T-helper 1 cell treated with Interleukin-12 subunit alpha and Interleukin-12 subunit beta and Interleukin-4 antibody, amounts not matched to agents 30 μg/mL and 1 μg/mL, for 36 hours (primary cell): ENCODE data around the gene CERS4.
"Not testable (repeated sequence)": the region's sequence is repeated elsewhere in the genome, so short reads cannot be mapped to it uniquely, and the experiment has no call there.

Source experiments
- H3K27ac Mint-ChIP-seq: one replicate; pipeline ENCODE4 v1.8.0; 2021; ENCODE audit warnings: mild to moderate bottlenecking, mixed read lengths
- H3K27me3 Mint-ChIP-seq: one replicate; pipeline ENCODE4 v1.8.0; 2021; ENCODE audit warnings: low read depth, mixed read lengths
- H3K36me3 Mint-ChIP-seq: one replicate; pipeline ENCODE4 v1.8.0; 2021; ENCODE audit warnings: low read depth, mixed read lengths
- H3K4me1 Mint-ChIP-seq: one replicate; pipeline ENCODE4 v1.8.0; 2021; ENCODE audit warnings: low read depth, mixed read lengths
- H3K4me3 Mint-ChIP-seq: one replicate; pipeline ENCODE4 v1.8.0; 2021; ENCODE audit warnings: mild to moderate bottlenecking, moderate library complexity, mixed read lengths
- H3K9me3 Mint-ChIP-seq: one replicate; pipeline ENCODE4 v1.8.0; 2021; ENCODE audit warnings: mixed read lengths

CERS4 gene

DNA sequence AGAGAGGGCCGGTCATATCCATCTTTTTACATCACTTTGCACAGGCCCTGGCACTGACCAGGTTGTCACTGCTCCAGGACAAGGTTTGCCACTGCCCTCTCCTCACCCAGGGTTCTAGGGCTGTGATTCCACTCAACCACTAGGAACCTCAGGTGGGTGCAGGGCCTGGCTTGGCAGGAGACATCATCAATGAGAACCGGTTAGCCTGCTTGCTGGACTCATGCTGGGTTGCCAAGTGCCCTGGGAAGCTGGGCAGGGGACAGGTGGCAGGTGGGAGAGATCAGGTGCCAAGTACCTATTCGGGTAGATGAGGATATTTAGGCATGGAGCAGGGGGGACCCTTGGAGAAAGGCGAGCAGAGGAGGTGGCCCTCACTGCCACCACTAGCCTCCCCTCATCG, 4.2 kb upstream of the CERS4 start:
- Mint-ChIP-seq H3K4me3 (no peak overlapping the region), H3K4me1 (peaks cover 4% of the 10 kb centered on the region), H3K36me3 (no peaks in the 10 kb centered on the region), H3K27ac (no peak overlapping the region), H3K27me3 (peaks cover 22% of the 10 kb centered on the region), H3K9me3 (no peaks in the 10 kb centered on the region)

- Mint-ChIP-seq H3K9me3 (no peaks in the 10 kb centered on the region), H3K4me3 (no peak overlapping the region), H3K27me3 (peaks cover 17% of the 10 kb centered on the region), H3K27ac (no peak overlapping the region), H3K36me3 (peaks cover 2% of the 10 kb centered on the region), H3K4me1 (peaks cover 11% of the 10 kb centered on the region)
Observed at GRCh38 chr19:8206147-8207087, 2.8 kb upstream of the CERS4 start.

DNA sequence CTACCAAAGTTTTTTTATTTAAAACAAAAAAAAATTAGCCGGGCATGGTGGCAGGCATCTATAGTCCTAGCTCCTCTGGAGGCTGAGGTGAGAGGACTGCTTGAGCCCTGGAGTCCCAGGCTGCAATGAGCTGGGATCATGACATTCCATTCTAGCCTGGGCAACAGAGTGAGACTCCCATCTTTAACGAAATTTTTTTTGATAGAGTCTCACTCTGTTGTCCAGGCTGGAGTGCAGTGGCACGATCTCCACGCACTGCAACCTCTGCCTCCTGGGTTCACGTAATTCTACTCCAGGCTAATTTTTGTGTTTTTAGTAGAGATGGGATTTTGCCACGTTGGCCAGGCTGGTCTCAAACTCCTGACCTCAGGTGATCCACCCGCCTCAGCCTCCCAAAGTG, 1.8 kb upstream of the CERS4 start:
- H3K9me3 Mint-ChIP-seq = not testable (repeated sequence)
- peaks cover 17% of the 10 kb centered on the region for H3K27me3 Mint-ChIP-seq

GRCh38 chr19:8208119-8208921, 850 bp upstream of the CERS4 start:
- peak overlapping the region; percentile 68 for H3K27ac Mint-ChIP-seq
- peaks cover 6% of the 10 kb centered on the region for H3K36me3 Mint-ChIP-seq
- peak overlapping the region; percentile 78 for H3K4me3 Mint-ChIP-seq

More for the DNA sequence above, 1.8 kb upstream of the CERS4 start:
- not testable (repeated sequence) for H3K4me3 Mint-ChIP-seq, H3K36me3 Mint-ChIP-seq, H3K27ac Mint-ChIP-seq
- peaks cover 15% of the 10 kb centered on the region for H3K4me1 Mint-ChIP-seq

GRCh38 chr19:8209462-8210378, 550 bp downstream of the CERS4 start:
- Mint-ChIP-seq H3K36me3 (peaks cover 9% of the 10 kb centered on the region), H3K27me3 (peaks cover 5% of the 10 kb centered on the region), H3K4me1 (peaks cover 21% of the 10 kb centered on the region), H3K4me3 (peak overlapping the region; percentile 88), H3K9me3 (no peaks in the 10 kb centered on the region), H3K27ac (peak overlapping the region; percentile 81)

More at GRCh38 chr19:8208119-8208921, 850 bp upstream of the CERS4 start:
- no peaks in the 10 kb centered on the region for H3K9me3 Mint-ChIP-seq
- H3K27me3 Mint-ChIP-seq = peaks cover 10% of the 10 kb centered on the region
- peaks cover 15% of the 10 kb centered on the region for H3K4me1 Mint-ChIP-seq

DNA sequence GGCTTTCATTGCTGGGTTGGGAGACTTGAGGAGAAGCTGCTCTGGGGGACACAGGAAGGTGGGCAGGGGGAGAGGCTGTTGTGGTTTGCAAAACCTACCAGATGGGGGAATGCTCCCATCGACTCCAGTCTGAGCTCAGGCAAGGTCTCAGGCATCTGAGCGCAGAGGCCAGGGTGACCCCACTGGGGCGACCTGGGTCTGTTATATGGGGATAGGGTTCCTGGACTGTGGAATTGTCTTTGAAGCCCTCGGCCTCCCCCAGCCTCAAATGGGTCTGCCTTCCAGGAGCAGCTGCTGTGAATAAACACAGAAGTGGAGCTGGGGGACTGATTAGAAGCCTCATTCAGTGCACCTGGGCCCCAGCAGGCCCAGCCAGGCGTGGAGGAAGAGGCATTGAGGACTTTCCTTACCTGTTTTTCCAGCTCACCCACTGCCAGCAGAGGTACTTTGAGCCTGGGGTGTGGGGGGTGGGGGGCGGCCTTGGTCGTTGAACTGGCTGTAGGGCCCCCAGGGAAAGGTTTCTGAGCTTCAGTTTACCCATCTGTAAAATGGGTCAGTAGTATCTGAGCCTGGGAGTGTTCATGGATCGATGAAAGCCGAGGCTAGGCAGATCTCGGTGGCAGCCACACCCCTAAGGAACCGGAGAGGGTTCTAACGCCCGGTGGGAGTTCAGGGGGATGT, 1.4 kb downstream of the CERS4 start:
- Mint-ChIP-seq H3K27ac (peak overlapping the region; percentile 81), H3K36me3 (peaks cover 9% of the 10 kb centered on the region), H3K4me1 (peaks cover 21% of the 10 kb centered on the region), H3K9me3 (no peaks in the 10 kb centered on the region), H3K27me3 (peaks cover 5% of the 10 kb centered on the region), H3K4me3 (peak overlapping the region; percentile 88)

DNA sequence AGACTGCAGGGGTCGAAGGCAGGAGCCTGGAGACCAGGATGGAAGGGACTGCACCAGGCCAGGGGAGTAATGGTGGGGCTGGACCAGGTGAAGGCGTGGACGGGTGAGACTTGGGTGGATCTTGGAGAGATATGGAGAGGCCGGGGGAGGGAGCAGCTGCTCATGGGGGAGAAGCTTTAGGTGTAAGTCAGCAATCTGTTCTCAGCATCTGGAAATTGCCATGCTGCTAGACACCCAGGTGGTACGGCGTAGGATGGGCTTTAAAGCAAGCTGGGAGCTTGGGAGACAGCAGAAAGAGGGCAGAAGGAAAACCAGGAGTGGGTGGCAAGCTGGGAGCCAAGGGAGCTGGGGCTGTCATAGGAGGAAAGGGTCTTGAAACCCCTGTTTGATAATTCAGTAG, 3.0 kb downstream of the CERS4 start:
- no peak overlapping the region for H3K4me3 Mint-ChIP-seq
- no peak overlapping the region for H3K27ac Mint-ChIP-seq
- H3K9me3 Mint-ChIP-seq = no peaks in the 10 kb centered on the region
- H3K27me3 Mint-ChIP-seq = no peaks in the 10 kb centered on the region
- peaks cover 10% of the 10 kb centered on the region for H3K36me3 Mint-ChIP-seq
- peaks cover 24% of the 10 kb centered on the region for H3K4me1 Mint-ChIP-seq

- no peaks in the 10 kb centered on the region for H3K27me3 Mint-ChIP-seq
- no peaks in the 10 kb centered on the region for H3K9me3 Mint-ChIP-seq
- peak overlapping the region; percentile 42 for H3K27ac Mint-ChIP-seq
- peaks cover 10% of the 10 kb centered on the region for H3K36me3 Mint-ChIP-seq
- H3K4me1 Mint-ChIP-seq = peaks cover 24% of the 10 kb centered on the region
- no peak overlapping the region for H3K4me3 Mint-ChIP-seq
Observed at GRCh38 chr19:8212916-8213315, 3.7 kb downstream of the CERS4 start.

DNA sequence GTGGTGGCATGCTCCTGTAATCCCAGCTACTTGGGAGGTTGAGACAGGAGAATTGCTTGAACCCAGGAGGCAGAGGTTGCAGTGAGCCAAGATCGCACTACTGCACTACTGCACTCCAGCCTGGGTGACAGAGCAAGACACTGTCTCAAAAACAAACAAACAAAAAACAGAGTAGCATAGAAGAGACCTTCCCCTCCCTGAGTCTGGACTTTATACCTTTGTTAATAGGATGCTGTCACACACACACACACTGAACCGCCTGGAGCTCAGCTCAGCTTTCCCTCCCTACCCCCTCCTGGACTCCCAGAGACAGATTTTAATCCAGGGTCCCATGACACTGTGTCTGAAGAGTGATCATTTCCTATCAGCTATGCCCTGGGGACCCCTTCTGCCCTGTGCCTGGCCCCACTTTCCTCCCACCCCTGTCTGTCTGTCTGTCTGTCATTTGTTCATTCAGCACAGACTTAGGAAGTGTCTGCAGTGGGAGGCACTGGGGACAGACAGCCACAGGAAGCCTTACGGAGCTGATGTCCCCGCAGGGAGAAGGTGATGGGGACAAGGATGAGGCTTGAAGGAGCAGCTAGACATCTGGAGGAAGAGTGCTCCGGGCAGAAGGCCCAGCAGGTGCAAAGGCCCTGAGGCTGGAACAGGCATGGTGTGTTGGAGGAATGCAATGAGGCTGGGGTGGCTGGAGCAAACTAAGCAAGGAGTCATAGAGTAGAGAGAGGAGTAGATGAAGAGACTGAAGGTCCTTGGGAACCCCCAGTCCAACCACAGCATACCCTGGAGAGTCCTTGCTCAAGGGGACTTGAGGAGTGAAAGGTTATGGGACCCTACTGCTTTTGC, 4.9 kb downstream of the CERS4 start:
- peaks cover 24% of the 10 kb centered on the region for H3K4me1 Mint-ChIP-seq
- H3K9me3 Mint-ChIP-seq = no peaks in the 10 kb centered on the region
- H3K27me3 Mint-ChIP-seq = no peaks in the 10 kb centered on the region
- no peak overlapping the region for H3K27ac Mint-ChIP-seq
- H3K36me3 Mint-ChIP-seq = peaks cover 10% of the 10 kb centered on the region
- no peak overlapping the region for H3K4me3 Mint-ChIP-seq

DNA sequence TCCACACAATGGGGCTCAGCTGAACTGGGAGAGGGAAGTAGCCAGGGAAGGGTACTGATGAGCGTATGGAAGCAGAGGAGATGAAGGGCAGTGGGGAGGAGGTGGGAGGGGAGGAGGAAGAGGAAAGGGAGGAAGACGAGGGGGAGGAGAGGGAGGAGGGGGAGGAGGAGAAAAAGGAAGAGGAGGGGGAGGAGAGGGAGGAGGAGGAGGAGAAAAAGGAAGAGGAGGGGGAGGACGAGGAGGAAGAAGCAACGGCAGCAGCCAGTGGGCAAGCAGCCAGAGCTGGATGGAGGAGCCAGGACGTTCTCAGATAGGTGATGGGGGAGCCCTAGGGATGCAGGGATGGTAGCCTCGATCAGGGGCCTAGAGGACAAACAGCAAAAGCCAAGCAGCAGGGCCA, 5.6 kb downstream of the CERS4 start:
- peaks cover 23% of the 10 kb centered on the region for H3K4me1 Mint-ChIP-seq
- peaks cover 10% of the 10 kb centered on the region for H3K36me3 Mint-ChIP-seq
- H3K27me3 Mint-ChIP-seq = no peaks in the 10 kb centered on the region

DNA sequence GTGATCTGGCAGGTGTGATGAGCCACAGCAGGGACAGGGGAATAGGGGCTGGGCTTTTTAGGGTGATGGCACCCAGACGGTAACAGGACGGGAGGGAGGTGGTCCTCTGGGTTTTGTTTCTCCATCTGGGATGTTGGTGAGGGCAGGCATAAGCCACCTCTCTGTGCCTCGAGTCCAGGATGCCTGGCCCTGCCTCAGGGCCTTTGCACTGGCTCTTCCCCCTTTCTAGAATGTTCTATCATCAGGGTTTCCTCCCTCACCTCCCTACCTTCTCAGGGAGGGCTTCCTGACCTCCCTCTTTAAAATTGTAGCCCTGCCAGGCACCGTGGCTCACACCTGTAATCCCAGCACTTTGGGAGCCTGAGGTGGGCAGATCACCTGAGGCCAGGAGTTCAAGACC, 6.6 kb downstream of the CERS4 start:
- peaks cover 17% of the 10 kb centered on the region for H3K4me1 Mint-ChIP-seq
- H3K27me3 Mint-ChIP-seq = no peaks in the 10 kb centered on the region

More for the DNA sequence above, 5.6 kb downstream of the CERS4 start:
- Mint-ChIP-seq H3K27ac (no peak overlapping the region), H3K9me3 (no peaks in the 10 kb centered on the region), H3K4me3 (no peak overlapping the region)

GRCh38 chr19:8216357-8216756, 7.2 kb downstream of the CERS4 start:
- H3K27me3 Mint-ChIP-seq = no peaks in the 10 kb centered on the region
- no peak overlapping the region for H3K27ac Mint-ChIP-seq
- H3K9me3 Mint-ChIP-seq = no peaks in the 10 kb centered on the region
- peaks cover 8% of the 10 kb centered on the region for H3K36me3 Mint-ChIP-seq
- peaks cover 15% of the 10 kb centered on the region for H3K4me1 Mint-ChIP-seq
- H3K4me3 Mint-ChIP-seq = no peak overlapping the region

More for the DNA sequence above, 6.6 kb downstream of the CERS4 start:
- H3K9me3 Mint-ChIP-seq = no peaks in the 10 kb centered on the region
- no peak overlapping the region for H3K27ac Mint-ChIP-seq
- H3K4me3 Mint-ChIP-seq = no peak overlapping the region
- H3K36me3 Mint-ChIP-seq = peaks cover 8% of the 10 kb centered on the region

DNA sequence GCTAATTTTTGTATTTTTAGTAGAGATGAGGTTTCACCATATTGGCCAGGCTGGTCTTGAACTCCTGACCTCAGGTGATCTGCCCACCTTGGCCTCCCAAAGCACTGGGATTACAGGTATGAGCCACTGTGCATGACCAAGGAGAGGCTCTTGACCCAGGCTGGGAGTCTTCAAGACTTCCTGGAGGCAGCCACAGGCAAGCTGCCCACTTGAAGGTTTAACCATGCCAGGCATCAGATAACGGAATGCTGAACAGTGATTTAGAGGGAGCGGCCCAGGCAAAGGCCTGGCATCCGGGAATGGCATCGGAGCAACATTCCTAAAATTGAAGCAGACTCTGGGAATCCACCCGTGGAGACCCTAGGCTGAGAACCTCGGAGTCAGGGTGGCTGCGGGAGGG, 9.0 kb downstream of the CERS4 start:
- H3K4me3 Mint-ChIP-seq, H3K27ac Mint-ChIP-seq, H3K36me3 Mint-ChIP-seq, H3K9me3 Mint-ChIP-seq, H3K27me3 Mint-ChIP-seq: not testable (repeated sequence)
- H3K4me1 Mint-ChIP-seq = peaks cover 10% of the 10 kb centered on the region
